GM21723 (cell line): ENCODE measurements around the gene TIMM23B.
A peak's percentile ranks its signal among the peaks of the same experiment; 100 is the strongest.
"Not testable (repeated sequence)": the region's sequence is repeated elsewhere in the genome, so short reads cannot be mapped to it uniquely, and the experiment has no call there.

ENCODE experiments used
- ATAC-seq: cut with Tn5 transposase; IDR thresholded peaks from one replicate; pipeline ENCODE4 v1.9.1; 2021; ENCODE audit warnings: mild to moderate bottlenecking, moderate library complexity; ENCODE audit not compliant: unreplicated experiment

Gene TIMM23B, protein sequence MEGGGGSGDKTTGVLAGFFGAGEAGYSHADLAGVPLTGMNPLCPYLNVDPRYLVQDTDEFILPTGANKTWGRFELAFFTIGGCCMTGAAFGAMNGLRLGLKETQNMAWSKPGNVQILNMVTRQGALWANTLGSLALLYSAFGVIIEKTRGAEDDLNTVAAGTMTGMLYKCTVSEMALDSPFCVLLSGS

DNA sequence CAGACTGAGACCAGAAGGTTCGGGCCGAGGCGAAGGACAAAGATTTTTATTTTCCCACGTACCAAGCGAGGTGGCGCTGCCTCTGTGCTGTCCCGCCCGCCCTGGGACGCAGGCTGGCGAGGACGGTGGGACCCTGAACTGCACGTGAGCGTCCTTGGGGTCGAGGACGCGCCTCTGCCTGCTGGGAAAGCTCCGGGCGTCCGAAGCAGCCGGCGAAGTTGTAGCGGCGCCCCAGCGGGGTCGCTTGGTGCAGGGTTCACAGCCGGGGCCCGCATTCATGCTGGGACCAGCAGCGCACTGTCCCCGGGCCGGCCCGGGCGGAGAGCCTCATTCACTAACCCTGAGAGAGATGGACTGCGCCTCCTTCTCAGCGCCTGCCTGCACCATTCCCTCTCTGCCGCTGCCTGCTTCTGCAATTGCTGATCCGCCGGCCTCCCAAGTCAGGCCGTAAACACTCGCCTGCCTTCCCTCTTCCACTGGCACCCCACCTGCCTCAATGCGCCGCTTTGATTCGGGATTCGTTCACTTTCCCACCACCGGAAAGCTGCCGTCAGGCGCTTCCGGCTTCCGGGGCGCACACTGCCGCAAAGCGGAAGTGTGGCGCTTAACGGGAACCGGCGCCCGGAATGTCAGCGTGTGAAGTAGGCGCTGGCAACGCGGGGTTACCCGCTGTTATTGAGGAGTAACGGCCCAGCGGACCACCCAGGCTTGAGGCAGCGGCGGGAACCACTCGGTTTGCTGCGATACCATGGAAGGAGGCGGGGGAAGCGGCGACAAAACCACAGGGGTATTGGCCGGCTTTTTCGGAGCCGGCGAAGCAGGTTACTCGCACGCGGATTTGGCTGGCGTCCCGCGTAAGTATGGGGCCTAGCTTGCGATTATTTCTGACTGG, at the start of gene TIMM23B, which contains the start of gene PARG:
TIMM23B (plus strand) TSS at position 607 of the 892 bp plus-strand sequence; CDS start at position 749, 142 bp downstream.
PARG (minus strand) TSS at position 581 of the 892 bp plus-strand sequence; CDS start at position 279, 302 bp downstream.
- ATAC-seq, result peak; percentile 77

DNA sequence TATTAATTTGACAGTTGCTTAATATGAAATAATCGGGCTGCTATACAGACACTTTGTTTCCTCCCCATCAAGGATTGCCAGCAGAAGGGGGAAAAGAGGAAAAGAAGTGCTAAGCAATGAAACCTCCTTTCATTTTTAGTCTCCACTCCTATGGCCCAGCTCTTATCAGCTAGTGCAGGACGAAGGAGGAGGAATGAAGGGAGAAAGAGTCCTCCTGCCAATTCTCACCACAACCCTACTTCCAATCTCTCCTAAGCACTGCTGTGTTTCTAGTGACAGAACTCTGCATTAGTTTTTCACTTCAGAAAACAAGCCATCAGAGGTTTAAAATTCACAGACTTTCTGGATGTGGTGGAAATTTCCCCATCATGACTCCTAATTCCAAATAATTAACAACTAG, 41.9 kb upstream of the TIMM23B start:
- not testable (repeated sequence) for ATAC-seq

GRCh38 chr10:49900406-49900805, 41.4 kb upstream of the TIMM23B start:
- ATAC-seq, result not testable (repeated sequence)

DNA sequence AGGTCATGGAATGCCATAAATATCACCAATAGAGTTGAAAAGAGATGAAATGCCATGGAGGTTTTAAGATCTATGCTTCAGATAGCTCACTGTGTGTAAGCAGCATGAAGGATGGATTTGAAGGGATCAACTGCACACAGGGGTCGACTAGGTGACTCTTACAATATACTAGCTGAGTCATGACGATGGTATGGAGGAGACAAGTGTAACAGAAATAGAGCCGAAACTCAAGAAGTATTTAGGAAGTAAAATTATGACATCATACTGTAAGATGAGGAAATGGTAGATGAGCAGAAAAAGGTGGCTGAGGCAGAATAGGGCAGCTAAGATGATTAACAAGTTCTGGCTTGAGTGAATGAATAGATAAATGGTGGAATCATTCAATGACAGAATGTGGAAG, 38.0 kb upstream of the TIMM23B start:
- ATAC-seq, result not testable (repeated sequence)

GRCh38 chr10:49908290-49909080, 33.4 kb upstream of the TIMM23B start:
- ATAC-seq, result not testable (repeated sequence)

DNA sequence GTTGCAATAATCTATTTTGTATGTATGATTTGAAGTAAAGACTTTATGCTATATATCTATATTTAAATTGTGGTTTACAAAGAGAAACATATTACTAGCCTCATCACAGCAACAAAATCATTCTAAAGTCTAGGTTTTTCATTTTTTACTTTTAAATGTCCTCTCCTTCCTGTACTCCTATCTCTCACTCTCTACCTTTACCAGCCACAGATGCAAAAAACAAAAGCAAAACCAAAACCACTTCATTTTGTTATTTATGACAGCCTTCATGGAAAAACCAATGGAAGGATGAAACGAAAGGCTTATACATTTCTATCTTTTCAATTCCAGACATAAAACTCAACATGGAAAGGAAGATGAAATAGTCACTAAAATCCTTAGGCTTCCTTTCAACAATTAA, 31.6 kb upstream of the TIMM23B start:
- ATAC-seq, result not testable (repeated sequence)

- ATAC-seq, result not testable (repeated sequence)
Observed at GRCh38 chr10:49916451-49916850, 25.4 kb upstream of the TIMM23B start.

GRCh38 chr10:49917927-49918326, 23.9 kb upstream of the TIMM23B start:
- ATAC-seq, result not testable (repeated sequence)

DNA sequence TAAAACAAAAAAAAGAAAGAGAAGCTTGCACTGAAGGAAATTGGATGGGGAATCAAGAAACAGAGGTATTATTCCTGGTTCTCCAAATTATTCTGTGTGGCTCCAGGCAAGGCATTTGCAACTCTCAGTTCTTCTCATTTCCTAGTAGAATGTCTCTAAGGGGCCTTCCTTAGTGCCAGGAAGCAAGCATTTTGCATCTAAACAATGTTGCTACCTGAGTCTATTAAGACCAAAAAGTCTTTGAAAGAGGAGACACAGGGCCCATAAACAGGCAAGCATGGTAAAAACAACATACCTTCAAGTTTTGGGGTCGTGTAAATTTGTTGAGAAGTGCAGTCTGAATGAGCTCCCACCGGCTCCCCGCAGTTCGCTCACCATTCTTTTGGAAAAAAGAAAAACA, 19.8 kb upstream of the TIMM23B start:
- ATAC-seq, result not testable (repeated sequence)

- ATAC-seq, result not testable (repeated sequence)
Observed at GRCh38 chr10:49923572-49923971, 18.3 kb upstream of the TIMM23B start.

GRCh38 chr10:49931276-49931675, 10.6 kb upstream of the TIMM23B start:
- not testable (repeated sequence) for ATAC-seq

GRCh38 chr10:49931959-49932728, 9.7 kb upstream of the TIMM23B start:
- not testable (repeated sequence) for ATAC-seq

DNA sequence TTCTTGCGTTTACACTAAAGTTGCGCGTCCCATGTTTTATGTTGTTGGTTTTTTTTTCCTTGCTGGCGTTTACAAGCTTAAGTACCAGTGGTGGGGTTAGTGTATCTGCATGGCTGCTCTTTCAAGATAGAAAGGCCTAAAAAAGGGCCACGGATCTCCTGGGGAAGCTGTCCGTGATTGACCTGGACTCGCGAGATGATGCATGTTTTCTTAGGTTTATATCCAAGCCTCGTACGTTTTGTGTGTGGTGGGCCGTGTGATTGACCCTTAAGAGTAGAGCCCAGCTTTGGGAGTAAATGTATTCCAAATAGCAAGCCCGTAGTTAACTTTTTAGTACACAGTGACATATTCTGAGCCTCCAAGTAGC, 469 bp downstream of the TIMM23B start:
- peak; percentile 13 for ATAC-seq

DNA sequence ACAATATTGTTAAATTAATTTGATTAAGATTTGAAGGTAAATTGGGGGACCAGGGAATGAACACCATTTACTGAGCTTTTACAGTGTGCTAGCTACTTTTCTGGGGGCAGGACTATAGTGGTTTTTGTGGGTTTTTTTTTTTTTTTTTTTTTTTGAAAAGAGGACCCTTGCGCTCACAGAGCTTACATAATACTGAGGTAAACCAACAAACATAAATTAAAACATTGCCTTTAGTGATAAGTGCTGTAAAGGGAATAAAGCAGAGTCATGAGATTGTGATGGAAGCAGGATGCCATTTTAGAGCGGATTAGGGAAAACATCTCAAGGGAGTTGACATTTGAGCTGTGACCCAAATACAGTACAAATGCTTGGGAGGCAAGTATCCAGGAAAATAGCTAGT, 1.8 kb downstream of the TIMM23B start:
- not testable (repeated sequence) for ATAC-seq

GRCh38 chr10:49948142-49948541, 6.3 kb downstream of the TIMM23B start:
- peak; percentile 85 for ATAC-seq

GRCh38 chr10:49948737-49949136, 6.9 kb downstream of the TIMM23B start:
- not testable (repeated sequence) for ATAC-seq

- not testable (repeated sequence) for ATAC-seq
Observed at GRCh38 chr10:49952006-49952405, 10.2 kb downstream of the TIMM23B start.

GRCh38 chr10:49953122-49953521, 11.3 kb downstream of the TIMM23B start:
- not testable (repeated sequence) for ATAC-seq

DNA sequence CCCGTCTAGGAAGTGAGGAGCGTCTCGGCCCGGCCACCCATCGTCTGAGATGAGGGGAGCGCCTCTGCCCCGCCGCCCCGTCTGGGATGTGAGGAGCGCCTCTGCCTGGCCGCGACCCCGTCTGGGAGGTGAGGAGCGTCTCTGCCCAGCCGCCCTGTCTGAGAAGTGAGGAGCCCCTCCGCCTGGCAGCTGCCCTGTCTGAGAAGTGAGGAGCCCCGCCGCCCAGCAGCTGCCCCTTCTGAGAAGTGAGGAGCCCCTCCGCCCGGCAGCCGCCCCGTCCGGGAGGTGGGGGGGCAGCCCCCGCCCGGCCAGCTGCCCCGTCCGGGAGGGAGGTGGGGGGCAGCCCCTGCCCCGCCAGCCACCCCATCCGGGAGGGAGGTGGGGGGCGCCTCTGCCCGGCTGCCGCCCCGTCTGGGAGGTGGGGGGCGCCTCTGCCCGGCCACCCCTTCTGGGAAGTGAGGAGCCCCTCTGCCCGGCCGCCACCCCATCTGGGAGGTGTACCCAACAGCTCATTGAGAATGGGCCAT, 28.5 kb downstream of the TIMM23B start:
- ATAC-seq, result not testable (repeated sequence)

DNA sequence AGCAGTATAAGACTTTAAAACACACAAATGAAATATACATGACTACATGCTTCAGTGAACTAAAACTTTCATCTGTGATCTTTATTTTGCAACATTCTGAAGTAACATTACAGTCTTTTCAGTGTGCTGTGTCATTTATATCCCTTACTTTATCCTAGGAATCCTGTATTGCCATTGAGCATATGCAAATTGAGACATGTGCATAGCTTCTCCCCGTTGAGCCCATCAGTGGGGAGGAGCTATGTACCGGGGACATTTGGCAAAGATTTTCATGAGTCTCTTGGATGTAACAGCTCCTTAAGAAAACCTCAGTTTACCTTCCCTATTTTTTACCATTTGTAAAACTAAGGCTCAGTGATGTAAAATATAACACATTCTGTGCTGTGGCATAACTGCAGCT, 29.6 kb downstream of the TIMM23B start:
- not testable (repeated sequence) for ATAC-seq
